ENCODE results near the gene PFDN1. TPM values are rescaled to one million over a fixed set of nuclear protein-coding genes. Genes with fewer than 3 reads are reported as not detected.

Gene PFDN1
- total and polyA plus RNA-seq, 2 experiments from 2014 or later: 119 to 256 TPM

DNA sequence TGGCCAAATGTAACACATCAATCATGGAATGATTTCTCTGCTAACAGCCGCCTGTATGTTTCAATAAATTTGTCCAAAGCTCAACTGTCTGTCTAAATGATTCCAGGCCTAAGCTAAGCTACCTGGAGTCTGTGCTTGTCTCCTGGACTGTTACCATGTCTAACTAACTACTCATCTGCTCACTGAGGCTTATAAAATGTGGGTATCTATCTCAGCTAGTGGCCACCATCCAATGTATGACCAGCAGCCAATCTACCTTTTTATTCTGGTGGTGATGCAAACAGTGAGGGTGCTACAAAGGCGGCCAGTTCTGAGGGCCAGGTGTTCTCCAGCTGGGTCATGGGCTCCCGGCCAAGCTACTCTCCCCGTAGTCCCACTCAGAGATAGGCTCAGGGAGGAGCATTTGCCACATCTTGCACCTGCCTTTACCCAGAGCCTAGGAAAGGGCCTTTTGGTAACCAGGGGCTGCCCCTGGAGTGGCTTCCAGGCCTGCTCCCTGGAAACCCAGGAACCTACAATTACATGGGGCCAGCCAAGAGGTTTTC is 59.1 kb downstream of the PFDN1 start:
- Mint-ChIP-seq H3K4me3 (no peak overlapping the region), H3K27ac (no peak overlapping the region; the same call in 1 of the 2 replicates), H3K9me3 (no peaks in the 10 kb centered on the region), H3K36me3 (ENCODE audit: low read depth) (peaks cover 14% of the 10 kb centered on the region; the same call in 2 of the 3 replicates), H3K4me1 (peaks cover 43% of the 10 kb centered on the region), H3K27me3 (ENCODE audit: insufficient read depth, low read depth, poor library complexity) (peaks cover 29% of the 10 kb centered on the region)
- peaks cover 7% of the 10 kb centered on the region for H4K20me1 ChIP-seq (replicated peaks; ENCODE audit: insufficient read depth)
- peaks cover 17% of the 10 kb centered on the region; the same call in 1 of the 2 replicates for H3K79me2 ChIP-seq (replicated peaks; ENCODE audit: insufficient read depth)
- no peaks in the 10 kb centered on the region for H3K9me2 ChIP-seq (ENCODE audit: insufficient read depth)
- H3F3A ChIP-seq (replicated peaks; ENCODE audit: low read depth): peaks cover 12% of the 10 kb centered on the region; the same call in 1 of the 2 replicates
- ATAC-seq: no peak
- H3K4me3 ChIP-seq: no peak overlapping the region
- H3K36me3 ChIP-seq (ENCODE audit: insufficient read depth): no peaks in the 10 kb centered on the region
- H3K4me2 ChIP-seq: no peak overlapping the region
- no peak overlapping the region for H3K27ac ChIP-seq (ENCODE audit: low read depth)
- no peak overlapping the region for H2AFZ ChIP-seq
- peaks cover 26% of the 10 kb centered on the region for H3K4me1 ChIP-seq (ENCODE audit: insufficient read depth)
- no peak for DNase-seq (ENCODE audit: low spot score)
- no peaks in the 10 kb centered on the region for H3K27me3 ChIP-seq (ENCODE audit: insufficient read depth)
- no peak for TF ChIP-seq CREB1 (CRISPR knock-in tag; IDR thresholded peaks at IDR 0.05; ENCODE audit: low read depth)

GRCh38 chr5:140242890-140243585 is 59.9 kb downstream of the PFDN1 start:
- Mint-ChIP-seq H3K36me3 (ENCODE audit: low read depth) (peaks cover 14% of the 10 kb centered on the region; the same call in 2 of the 3 replicates), H3K9me3 (no peaks in the 10 kb centered on the region; the same call in 2 of the 3 replicates), H3K4me3 (no peak overlapping the region), H3K4me1 (peaks cover 43% of the 10 kb centered on the region), H3K27me3 (ENCODE audit: insufficient read depth, low read depth, poor library complexity) (peaks cover 29% of the 10 kb centered on the region), H3K27ac (no peak overlapping the region)
- Histone ChIP-seq H3K4me2 (no peak overlapping the region), H4K20me1 (replicated peaks; ENCODE audit: insufficient read depth) (peaks cover 7% of the 10 kb centered on the region), H3K27ac (ENCODE audit: low read depth) (no peak overlapping the region), H3K27me3 (ENCODE audit: insufficient read depth) (no peaks in the 10 kb centered on the region), H3F3A (replicated peaks; ENCODE audit: low read depth) (peaks cover 12% of the 10 kb centered on the region; the same call in 1 of the 2 replicates), H3K36me3 (ENCODE audit: insufficient read depth) (no peaks in the 10 kb centered on the region), H3K4me3 (no peak overlapping the region), H2AFZ (no peak overlapping the region), H3K79me2 (replicated peaks; ENCODE audit: insufficient read depth) (peaks cover 11% of the 10 kb centered on the region; the same call in 1 of the 2 replicates), H3K9me2 (ENCODE audit: insufficient read depth) (no peaks in the 10 kb centered on the region), H3K4me1 (ENCODE audit: insufficient read depth) (peaks cover 26% of the 10 kb centered on the region)
- no peak for DNase-seq (ENCODE audit: low spot score)
- no peak for ATAC-seq
- TF ChIP-seq CREB1 (CRISPR knock-in tag; IDR thresholded peaks at IDR 0.05; ENCODE audit: low read depth) (no peak), ZNF462 (CRISPR knock-in tag; IDR thresholded peaks at IDR 0.05) (no peak), EZH2 (IDR thresholded peaks at IDR 0.05; ENCODE audit: low read depth, unreplicated experiment) (no peak), EZH2phosphoT487 (IDR thresholded peaks at IDR 0.05; ENCODE audit: unreplicated experiment) (no peak), POLR2AphosphoS5 (IDR thresholded peaks at IDR 0.05; ENCODE audit: low read depth) (no peak), ZNF331 (CRISPR knock-in tag; IDR thresholded peaks at IDR 0.05; ENCODE audit: low read depth) (no peak), JUNB (IDR thresholded peaks at IDR 0.05; ENCODE audit: unreplicated experiment) (no peak), REST (IDR thresholded peaks at IDR 0.05; ENCODE audit: unreplicated experiment) (no peak)

Measured in GM23338 (cell line).